ENCODE results near the gene LDB1.

Gene LDB1

DNA sequence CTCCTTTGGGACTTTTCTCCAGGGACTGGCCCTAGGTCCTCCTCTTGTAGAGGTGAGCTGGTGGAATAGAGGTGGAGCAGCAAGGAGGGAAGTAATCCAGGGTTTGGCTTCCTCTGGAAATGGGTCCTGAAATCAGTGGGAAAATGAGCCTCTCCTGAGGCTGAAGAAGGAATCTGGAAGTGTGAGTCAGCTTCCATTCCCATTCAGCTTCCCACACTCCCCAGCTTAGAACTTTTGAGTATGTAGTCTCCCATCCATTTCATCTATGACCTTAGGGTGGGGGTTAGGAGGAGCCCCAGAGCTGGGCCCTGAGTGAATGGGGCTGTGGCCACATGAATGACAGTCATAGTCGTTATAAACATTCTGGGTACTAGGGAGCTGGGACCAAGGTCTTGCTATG is 17.7 kb downstream of the LDB1 start:
- Histone ChIP-seq H3K27ac (no peak overlapping the region), H3K9me3 (no peaks in the 10 kb centered on the region), H3K4me3 (ENCODE audit: low read depth in 1 of 2, low read length in 1 of 2) (no peak overlapping the region), H3K36me3 (peaks cover 50% of the 10 kb centered on the region), H3K27me3 (no peaks in the 10 kb centered on the region), H3K4me1 (ENCODE audit: control insufficient read depth in 1 of 2, insufficient read depth in 1 of 2, low read depth in 1 of 2, low read length in 1 of 2) (peaks cover 17 to 19% of the 10 kb centered on the region in 2 experiments)
- TF ChIP-seq, protein P1, sequence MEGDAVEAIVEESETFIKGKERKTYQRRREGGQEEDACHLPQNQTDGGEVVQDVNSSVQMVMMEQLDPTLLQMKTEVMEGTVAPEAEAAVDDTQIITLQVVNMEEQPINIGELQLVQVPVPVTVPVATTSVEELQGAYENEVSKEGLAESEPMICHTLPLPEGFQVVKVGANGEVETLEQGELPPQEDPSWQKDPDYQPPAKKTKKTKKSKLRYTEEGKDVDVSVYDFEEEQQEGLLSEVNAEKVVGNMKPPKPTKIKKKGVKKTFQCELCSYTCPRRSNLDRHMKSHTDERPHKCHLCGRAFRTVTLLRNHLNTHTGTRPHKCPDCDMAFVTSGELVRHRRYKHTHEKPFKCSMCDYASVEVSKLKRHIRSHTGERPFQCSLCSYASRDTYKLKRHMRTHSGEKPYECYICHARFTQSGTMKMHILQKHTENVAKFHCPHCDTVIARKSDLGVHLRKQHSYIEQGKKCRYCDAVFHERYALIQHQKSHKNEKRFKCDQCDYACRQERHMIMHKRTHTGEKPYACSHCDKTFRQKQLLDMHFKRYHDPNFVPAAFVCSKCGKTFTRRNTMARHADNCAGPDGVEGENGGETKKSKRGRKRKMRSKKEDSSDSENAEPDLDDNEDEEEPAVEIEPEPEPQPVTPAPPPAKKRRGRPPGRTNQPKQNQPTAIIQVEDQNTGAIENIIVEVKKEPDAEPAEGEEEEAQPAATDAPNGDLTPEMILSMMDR (IDR thresholded peaks at IDR 0.05), result no peak

DNA sequence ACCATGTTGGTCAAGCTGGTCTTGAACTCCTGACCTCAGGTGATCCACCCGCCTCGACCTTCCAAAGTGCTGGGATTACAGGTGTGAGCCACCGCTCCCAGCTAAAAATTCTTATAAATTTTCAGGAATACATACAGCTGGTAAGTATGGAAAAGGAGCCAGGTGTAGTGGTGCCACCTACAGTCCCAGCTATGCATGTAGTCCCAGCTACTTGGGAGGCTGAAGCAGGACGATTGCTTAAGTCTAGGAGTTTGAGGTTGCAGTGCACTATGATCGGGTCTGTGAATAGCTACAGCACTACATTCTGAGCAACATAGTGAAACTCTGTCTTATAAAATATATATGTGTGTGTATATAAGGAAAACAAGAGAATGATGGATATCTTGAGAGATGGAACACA is 19.0 kb downstream of the LDB1 start:
- Histone ChIP-seq H3K4me3 (ENCODE audit: low read depth in 1 of 2, low read length in 1 of 2) (no peak overlapping the region), H3K27me3 (no peaks in the 10 kb centered on the region), H3K9me3 (no peaks in the 10 kb centered on the region), H3K27ac (no peak overlapping the region), H3K36me3 (peaks cover 40% of the 10 kb centered on the region), H3K4me1 (ENCODE audit: control insufficient read depth in 1 of 2, insufficient read depth in 1 of 2, low read depth in 1 of 2, low read length in 1 of 2) (peaks cover 17 to 19% of the 10 kb centered on the region in 2 experiments)
- TF ChIP-seq, protein P1 (IDR thresholded peaks at IDR 0.05), result no peak

DNA sequence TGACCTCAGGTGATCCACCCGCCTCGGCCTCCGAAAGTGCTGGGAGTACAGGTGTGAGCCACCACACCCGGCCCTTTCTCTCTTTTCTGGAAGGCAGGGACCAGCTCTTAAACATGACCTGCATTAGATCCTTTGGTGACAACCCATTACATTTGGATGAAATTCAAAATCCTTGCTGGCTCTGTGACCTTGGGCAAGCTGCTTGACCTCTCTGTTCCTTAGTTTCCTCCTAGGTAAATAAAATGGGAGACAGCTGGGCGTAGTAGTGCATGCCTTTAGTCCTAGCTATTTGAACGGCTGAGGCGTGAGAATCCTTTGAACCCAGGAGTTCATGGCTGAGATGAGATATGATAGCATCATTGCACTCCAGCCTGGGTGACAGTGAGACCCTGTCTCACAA is 23.7 kb downstream of the LDB1 start:
- peaks cover 2 to 10% of the 10 kb centered on the region in 2 experiments for H3K4me1 ChIP-seq (ENCODE audit: control insufficient read depth in 1 of 2, insufficient read depth in 1 of 2, low read depth in 1 of 2, low read length in 1 of 2)
- no peaks in the 10 kb centered on the region for H3K27me3 ChIP-seq
- H3K9me3 ChIP-seq, result no peaks in the 10 kb centered on the region
- no peak overlapping the region for H3K4me3 ChIP-seq (ENCODE audit: low read depth in 1 of 2, low read length in 1 of 2)
- peaks cover 25% of the 10 kb centered on the region for H3K36me3 ChIP-seq
- no peak overlapping the region for H3K27ac ChIP-seq
- TF ChIP-seq, protein P1 (IDR thresholded peaks at IDR 0.05), result no peak

DNA sequence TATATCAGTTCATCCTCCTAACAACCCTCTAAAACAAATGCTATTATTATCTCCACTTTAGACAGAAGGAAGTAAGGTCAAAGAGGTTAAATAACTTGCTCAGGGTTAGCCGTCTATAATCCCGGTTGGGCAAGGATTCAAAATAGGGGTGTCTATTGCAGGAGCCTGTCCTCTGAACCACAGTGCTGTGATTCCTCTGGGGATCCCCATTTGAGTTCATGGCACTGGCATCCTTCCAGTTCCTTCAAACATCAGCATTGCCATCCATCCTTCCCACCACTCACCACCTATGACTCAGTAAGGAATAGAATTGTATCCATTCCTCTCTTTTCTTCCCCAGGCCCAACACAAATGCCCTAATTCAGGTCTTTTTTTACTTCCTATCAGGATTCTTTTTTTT is 29.4 kb downstream of the LDB1 start:
- Histone ChIP-seq H3K4me1 (ENCODE audit: control insufficient read depth in 1 of 2, insufficient read depth in 1 of 2, low read depth in 1 of 2, low read length in 1 of 2) (peaks cover 5 to 10% of the 10 kb centered on the region in 2 experiments), H3K36me3 (peaks cover 8% of the 10 kb centered on the region), H3K27me3 (no peaks in the 10 kb centered on the region), H3K27ac (no peak overlapping the region), H3K9me3 (no peaks in the 10 kb centered on the region), H3K4me3 (ENCODE audit: low read depth in 1 of 2, low read length in 1 of 2) (no peak overlapping the region)
- TF ChIP-seq, protein P1 (IDR thresholded peaks at IDR 0.05), result no peak

DNA sequence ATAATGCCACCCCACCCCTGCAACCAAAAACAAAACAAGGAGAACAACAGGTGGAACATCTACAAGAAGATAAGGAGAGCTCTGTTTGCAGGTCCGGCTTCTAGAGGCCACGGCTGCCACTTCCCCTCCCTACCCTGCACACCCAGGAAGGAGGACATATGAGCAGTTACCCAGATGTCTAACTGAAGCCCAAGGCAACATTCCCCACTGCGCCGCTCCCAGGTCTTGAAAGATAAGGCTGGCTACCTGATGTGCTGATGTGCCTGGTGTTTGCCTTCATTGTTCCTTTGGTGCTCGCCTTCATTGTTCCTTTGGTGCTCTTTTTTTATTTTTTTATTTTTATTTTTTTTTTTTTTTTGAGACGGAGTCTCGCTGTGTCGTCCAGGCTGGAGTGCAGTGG is 34.0 kb downstream of the LDB1 start:
- Histone ChIP-seq H3K9me3 (no peaks in the 10 kb centered on the region), H3K4me1 (ENCODE audit: control insufficient read depth in 1 of 2, insufficient read depth in 1 of 2, low read depth in 1 of 2, low read length in 1 of 2) (peaks cover 14% of the 10 kb centered on the region in 2 experiments), H3K27ac (peak overlapping the region; percentile 46), H3K4me3 (ENCODE audit: low read depth in 1 of 2, low read length in 1 of 2) (no peak overlapping the region), H3K36me3 (peaks cover 8% of the 10 kb centered on the region), H3K27me3 (no peaks in the 10 kb centered on the region)
- TF ChIP-seq, protein P1 (IDR thresholded peaks at IDR 0.05), result no peak

DNA sequence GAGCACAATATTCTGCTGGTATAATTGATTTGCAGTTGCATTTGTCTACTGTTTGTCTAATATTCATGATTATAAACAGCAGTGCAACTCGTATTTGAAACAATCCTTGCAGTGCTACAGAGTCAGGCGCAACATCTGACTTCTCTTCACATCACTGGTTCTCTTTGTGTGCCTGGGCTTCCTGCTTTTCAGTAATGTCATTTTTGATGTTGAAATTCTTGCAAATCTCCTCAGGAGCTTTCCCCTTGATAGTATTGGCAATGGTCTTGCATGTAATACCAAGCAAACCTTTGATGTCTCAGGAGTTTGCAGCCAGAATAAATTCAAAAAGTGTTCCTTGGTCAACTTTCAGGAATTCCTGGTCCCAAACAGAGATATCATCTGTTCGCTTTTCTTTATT is 34.8 kb downstream of the LDB1 start:
- Histone ChIP-seq H3K27ac (peak overlapping the region; percentile 46), H3K4me3 (ENCODE audit: low read depth in 1 of 2, low read length in 1 of 2) (no peak overlapping the region), H3K27me3 (no peaks in the 10 kb centered on the region), H3K4me1 (ENCODE audit: control insufficient read depth in 1 of 2, insufficient read depth in 1 of 2, low read depth in 1 of 2, low read length in 1 of 2) (peaks cover 14% of the 10 kb centered on the region in 2 experiments), H3K9me3 (no peaks in the 10 kb centered on the region), H3K36me3 (peaks cover 14% of the 10 kb centered on the region)
- TF ChIP-seq, protein P1 (IDR thresholded peaks at IDR 0.05), result no peak
